BLaER1 (cell line): ENCODE measurements around the gene UVSSA.

Experiments used
- H3K27ac ChIP-seq: shearing (Covaris generic); formaldehyde crosslinking; 2 replicates; pipeline ENCODE4 v1.8.1; 2022
- H3K27me3 ChIP-seq: shearing (Covaris generic); formaldehyde crosslinking; 2 replicates; pipeline ENCODE4 v1.8.1; 2022
- H3K36me3 ChIP-seq: shearing (Covaris generic); formaldehyde crosslinking; 2 replicates; pipeline ENCODE4 v1.8.1; 2022
- H3K4me1 ChIP-seq: shearing (Covaris generic); formaldehyde crosslinking; 2 replicates; pipeline ENCODE4 v1.8.1; 2022
- H3K4me2 ChIP-seq: shearing (Covaris generic); formaldehyde crosslinking; 2 replicates; pipeline ENCODE4 v1.8.1; 2022
- H3K4me3 ChIP-seq: shearing (Covaris generic); formaldehyde crosslinking; 2 replicates; pipeline ENCODE4 v1.8.1; 2022
- H3K9ac ChIP-seq: shearing (Covaris generic); formaldehyde crosslinking; 2 replicates; pipeline ENCODE4 v1.8.1; 2022
- H3K9me3 ChIP-seq: shearing (Covaris generic); formaldehyde crosslinking; 2 replicates; pipeline ENCODE4 v1.8.1; 2022
- H4K20me1 ChIP-seq: shearing (Covaris generic); formaldehyde crosslinking; 2 replicates; pipeline ENCODE4 v1.8.1; 2022
- Cebpa-rat ChIP-seq: shearing (Covaris generic); IDR thresholded peaks from 2 replicates; pipeline ENCODE4 v1.8.1; 2022

UVSSA gene

DNA sequence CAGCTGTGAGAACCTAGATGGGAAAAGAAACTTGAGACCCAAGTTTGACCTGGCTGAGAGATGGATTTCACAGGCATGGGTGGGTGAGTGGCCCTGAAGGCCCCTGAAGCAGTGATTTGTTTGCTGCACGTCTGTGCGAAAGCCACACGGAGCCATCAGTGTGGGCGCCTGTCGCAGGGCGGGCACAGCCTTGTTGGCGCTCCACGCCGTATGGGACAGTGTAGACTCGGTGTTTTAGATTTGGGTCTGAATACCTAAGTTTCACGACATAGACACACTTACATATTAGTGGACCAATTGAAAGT, 21.9 kb upstream of the UVSSA start:
- Histone ChIP-seq H3K4me2 (no peak overlapping the region), H3K36me3 (peaks cover 100% of the 10 kb centered on the region), H4K20me1 (peaks cover 79% of the 10 kb centered on the region), H3K9ac (no peak overlapping the region), H3K4me1 (peaks cover 42% of the 10 kb centered on the region), H3K27me3 (no peaks in the 10 kb centered on the region), H3K27ac (no peak overlapping the region), H3K9me3 (no peaks in the 10 kb centered on the region), H3K4me3 (no peak overlapping the region)
- TF ChIP-seq Cebpa-rat, result no peak

DNA sequence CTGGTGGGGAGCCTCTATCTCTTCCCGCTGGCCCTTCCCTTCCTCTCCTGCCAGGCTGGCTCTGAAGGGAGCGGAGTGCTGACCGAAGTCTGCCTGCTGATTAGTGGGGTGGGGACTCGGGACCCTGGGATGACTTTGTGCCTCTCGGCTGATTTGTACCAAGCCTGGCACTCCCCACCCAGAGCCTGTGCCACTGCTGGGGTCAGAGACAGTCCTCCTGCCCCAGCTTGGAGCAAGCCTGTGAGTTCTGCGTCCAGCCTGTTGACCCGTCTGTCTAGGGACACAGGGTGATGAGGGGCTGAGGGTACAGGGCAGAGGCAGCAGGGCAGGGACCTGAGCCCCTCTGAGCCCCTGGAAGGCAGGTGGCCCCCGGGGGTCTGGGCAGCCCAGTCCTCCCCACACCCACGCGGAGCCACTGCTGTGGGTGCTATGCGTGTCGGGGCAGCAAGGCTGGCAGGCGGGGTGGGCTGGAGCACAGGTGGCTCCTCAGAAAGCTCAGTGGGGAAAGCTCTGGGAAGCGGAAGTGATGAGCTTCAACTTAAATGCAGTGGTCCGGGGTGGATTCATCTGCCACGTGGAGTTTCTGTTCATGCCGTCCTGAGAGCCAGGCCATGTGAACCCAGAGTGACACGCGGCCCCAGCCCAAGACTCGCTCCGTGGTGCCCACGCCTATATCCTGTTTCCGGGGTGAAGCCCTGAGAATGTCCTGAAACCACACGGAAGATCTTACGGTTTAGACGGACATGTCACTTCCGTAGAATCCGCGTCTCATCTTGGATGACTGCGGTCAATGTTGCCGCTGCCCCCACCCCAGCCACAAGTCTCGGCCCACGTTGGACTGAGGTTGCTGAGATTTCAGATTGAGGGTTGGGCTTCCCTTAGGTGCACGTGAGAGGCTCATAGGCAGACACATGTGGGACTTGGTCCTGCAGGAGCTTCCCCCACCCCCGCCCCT, 21.1 kb upstream of the UVSSA start:
- Histone ChIP-seq H3K4me1 (peaks cover 50% of the 10 kb centered on the region), H4K20me1 (peaks cover 87% of the 10 kb centered on the region), H3K27me3 (no peaks in the 10 kb centered on the region), H3K9me3 (no peaks in the 10 kb centered on the region), H3K27ac (peak overlapping the region; percentile 60; the same call in 1 of the 2 replicates), H3K4me2 (peak overlapping the region; percentile 65), H3K4me3 (no peak overlapping the region), H3K36me3 (peaks cover 98% of the 10 kb centered on the region), H3K9ac (0 out of 2 replicates have a peak overlapping the region, but pooled peaks have one; percentile 28)
- no peak for TF ChIP-seq Cebpa-rat

DNA sequence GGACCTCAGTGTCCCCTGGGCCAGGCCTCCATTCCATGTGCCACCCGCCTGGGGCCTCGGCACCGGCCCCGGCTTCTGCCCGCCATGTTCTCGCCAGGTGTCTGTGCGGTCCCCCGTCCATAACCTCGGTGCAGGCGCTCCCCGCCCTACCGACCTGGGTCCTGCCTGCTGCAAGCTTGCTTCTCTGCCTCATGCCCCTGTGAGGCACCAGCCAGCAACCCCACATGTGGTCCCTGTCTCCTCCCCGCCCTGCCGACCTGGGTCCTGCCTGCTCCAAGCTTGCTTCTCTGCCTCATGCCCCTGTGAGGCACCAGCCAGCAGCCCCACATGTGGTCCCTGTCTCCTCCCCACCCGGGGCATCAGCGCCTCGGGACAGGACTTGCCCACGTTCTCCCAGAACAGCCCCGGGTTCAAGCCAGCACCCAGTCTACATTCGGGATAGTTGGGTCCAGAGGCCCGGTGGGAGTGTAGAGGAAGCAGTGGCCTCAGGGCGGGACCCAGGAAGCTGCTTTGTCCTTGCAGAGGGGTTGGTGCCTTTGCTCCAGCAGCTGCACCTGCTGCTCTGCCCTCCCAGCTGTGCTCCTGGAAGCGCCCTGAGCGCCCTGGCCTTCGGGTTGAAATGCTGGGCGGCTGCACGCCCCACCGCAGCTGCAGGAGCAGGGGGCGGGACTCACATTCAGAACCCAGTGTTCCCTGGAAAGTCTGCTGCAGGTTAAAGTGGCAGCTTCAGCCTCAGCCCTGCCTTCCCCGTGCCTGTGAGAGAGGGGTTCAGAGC, 20.1 kb upstream of the UVSSA start:
- H4K20me1 ChIP-seq, result peaks cover 87% of the 10 kb centered on the region
- H3K9me3 ChIP-seq, result no peaks in the 10 kb centered on the region
- TF ChIP-seq Cebpa-rat, result no peak
- no peak overlapping the region for H3K4me3 ChIP-seq
- peaks cover 60% of the 10 kb centered on the region for H3K4me1 ChIP-seq
- H3K36me3 ChIP-seq, result peaks cover 98% of the 10 kb centered on the region
- H3K9ac ChIP-seq, result peak overlapping the region; percentile 28
- H3K27ac ChIP-seq, result peak overlapping the region; percentile 60; the same call in 1 of the 2 replicates
- peak overlapping the region; percentile 65 for H3K4me2 ChIP-seq
- no peaks in the 10 kb centered on the region for H3K27me3 ChIP-seq

DNA sequence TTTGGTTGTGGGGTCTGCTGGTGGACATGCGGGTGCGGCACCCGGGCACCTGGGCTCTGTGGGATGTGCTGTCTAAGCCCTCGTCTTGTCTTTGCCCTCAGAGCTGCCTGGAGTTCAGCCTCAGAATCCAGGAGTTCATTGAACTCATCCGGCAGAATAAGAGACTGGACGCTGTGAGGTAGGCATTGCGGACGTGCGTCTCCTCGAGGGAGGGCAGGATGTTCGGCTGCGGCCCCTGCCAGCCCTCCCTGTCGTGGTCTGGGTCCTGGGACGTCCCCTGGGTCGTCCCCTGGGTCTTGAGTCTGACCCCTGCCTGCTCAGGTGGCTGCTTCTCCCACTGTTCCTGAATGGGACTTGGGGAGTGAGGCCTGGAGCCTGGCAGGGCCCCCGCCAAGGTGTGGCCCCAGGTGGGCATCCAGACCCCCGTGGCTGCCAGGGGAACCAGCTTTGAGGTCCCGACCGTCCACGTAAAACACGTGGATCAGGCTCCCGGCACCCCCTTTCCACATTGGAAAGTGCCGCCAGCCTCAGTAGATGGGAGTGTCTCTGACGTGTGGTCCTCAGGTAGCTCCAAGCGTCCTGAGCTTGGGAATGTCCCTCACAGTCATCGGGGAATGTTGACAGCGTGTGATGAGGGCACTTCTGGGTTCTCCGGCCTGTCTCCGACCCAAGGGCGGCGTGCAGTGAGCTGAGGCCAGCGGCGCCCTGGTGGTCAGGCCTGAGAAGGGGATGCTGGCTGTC, 19.3 kb upstream of the UVSSA start:
- Histone ChIP-seq H3K36me3 (peaks cover 98% of the 10 kb centered on the region), H3K9me3 (no peaks in the 10 kb centered on the region), H3K4me3 (no peak overlapping the region), H4K20me1 (peaks cover 89% of the 10 kb centered on the region), H3K4me2 (peak overlapping the region; percentile 65), H3K9ac (peak overlapping the region; percentile 28; the same call in 1 of the 2 replicates), H3K4me1 (peaks cover 68% of the 10 kb centered on the region), H3K27ac (peak overlapping the region; percentile 60; the same call in 1 of the 2 replicates), H3K27me3 (no peaks in the 10 kb centered on the region)
- no peak for TF ChIP-seq Cebpa-rat

DNA sequence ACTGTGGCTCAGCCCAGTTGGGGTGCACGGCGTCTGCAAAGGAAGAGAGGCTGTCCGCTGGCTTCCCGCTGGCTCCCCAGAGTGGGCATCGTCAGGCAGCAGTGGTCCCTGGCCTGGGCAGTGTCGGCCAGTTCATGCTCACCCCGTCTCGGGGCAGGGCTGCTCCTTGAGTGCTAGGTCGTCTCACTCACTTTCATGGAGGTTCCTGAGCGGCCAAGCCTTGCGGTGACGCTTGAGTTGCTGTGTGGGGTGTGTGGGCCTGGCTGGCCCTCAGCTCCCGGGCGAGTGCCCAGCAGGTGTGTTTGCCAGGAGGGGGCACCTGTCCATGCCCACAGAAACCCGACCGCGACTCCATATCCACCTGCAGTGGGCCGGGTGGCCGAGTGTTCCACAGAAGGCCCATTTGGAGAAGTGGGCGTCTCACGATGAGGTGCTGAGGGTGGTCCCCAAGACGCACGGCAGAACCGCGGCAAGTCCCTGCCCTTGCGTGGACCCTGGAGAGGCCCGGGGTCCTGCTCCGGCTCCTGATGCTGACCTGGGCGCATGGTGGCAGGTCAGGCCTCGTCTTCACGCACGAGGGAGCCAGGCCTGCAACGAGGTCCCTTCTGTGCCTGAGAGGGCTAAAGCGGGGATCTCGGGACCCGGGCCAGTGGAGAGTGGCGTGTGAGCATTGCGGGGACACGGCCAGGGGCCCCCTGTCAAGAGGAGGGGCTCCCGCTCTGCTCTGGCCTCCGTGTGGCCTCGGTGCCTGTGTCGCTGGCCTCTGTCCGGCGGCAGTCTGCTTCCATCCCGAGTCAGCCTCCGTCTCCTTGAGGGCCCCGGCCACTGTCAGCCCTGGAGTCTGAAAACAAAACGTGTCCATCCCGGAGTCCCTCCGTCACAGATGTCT, 18.5 kb upstream of the UVSSA start:
- peaks cover 88% of the 10 kb centered on the region for H4K20me1 ChIP-seq
- H3K9me3 ChIP-seq, result no peaks in the 10 kb centered on the region
- peaks cover 96% of the 10 kb centered on the region for H3K36me3 ChIP-seq
- H3K4me3 ChIP-seq, result no peak overlapping the region
- peak overlapping the region; percentile 36; the same call in 1 of the 2 replicates for H3K4me2 ChIP-seq
- H3K9ac ChIP-seq, result peak overlapping the region; percentile 45; the same call in 1 of the 2 replicates
- H3K27me3 ChIP-seq, result no peaks in the 10 kb centered on the region
- no peak for TF ChIP-seq Cebpa-rat
- peaks cover 75% of the 10 kb centered on the region for H3K4me1 ChIP-seq
- peak overlapping the region; percentile 65; the same call in 1 of the 2 replicates for H3K27ac ChIP-seq

- H3K9me3 ChIP-seq, result no peaks in the 10 kb centered on the region
- no peak overlapping the region for H3K4me3 ChIP-seq
- TF ChIP-seq Cebpa-rat, result no peak
- peaks cover 91% of the 10 kb centered on the region for H3K36me3 ChIP-seq
- H3K4me1 ChIP-seq, result peaks cover 82% of the 10 kb centered on the region
- H4K20me1 ChIP-seq, result peaks cover 79% of the 10 kb centered on the region
- peak overlapping the region; percentile 36; the same call in 1 of the 2 replicates for H3K4me2 ChIP-seq
- H3K9ac ChIP-seq, result peak overlapping the region; percentile 45
- H3K27me3 ChIP-seq, result no peaks in the 10 kb centered on the region
- H3K27ac ChIP-seq, result peak overlapping the region; percentile 65
These were observed 17.3 kb upstream of the UVSSA start for GRCh38 chr4:1329408-1330371.

DNA sequence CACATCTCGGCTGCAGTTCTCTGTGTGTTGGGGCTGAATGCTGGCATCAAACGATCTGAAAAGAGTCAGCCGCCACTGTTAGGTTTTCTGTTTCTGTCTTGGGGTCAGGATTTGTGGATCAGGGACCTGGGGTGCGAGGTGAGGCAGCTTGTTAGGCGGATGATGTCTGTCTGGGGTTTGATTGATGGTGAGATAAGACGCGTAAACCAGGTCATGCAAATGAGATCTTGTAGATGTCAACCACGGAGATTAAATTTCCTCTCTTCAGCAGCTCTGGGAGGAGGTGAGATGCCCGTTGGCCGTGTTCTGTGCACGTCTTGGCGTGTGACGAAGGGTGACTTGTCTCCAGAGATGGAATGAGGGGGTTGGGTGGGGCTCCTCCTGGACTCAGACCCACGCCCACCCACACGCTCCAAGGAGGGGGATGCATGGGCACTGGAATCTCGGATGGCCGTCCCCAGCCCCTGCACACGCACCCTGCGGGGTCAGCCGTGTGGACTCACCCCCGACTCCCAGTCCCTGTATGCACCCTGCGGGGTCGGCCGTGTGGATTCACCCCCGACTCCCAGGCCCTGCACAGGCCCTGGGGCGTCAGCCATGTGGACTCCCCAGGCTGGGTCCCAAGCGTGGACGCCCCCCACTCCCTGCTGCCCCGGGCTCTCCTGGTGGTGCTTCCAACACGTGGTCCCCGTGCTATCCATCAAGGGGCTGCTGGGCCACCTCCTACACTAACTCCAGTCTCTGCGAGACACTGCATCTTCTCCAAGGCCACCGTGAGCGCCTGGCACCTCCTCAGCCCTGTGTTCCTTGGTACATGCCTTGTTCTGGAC, 16.0 kb upstream of the UVSSA start:
- Histone ChIP-seq H4K20me1 (peaks cover 68% of the 10 kb centered on the region), H3K4me3 (no peak overlapping the region), H3K36me3 (peaks cover 87% of the 10 kb centered on the region), H3K9me3 (no peaks in the 10 kb centered on the region), H3K27ac (peak overlapping the region; percentile 49; the same call in 1 of the 2 replicates), H3K4me2 (peak overlapping the region; percentile 25), H3K9ac (no peak overlapping the region), H3K27me3 (no peaks in the 10 kb centered on the region), H3K4me1 (peaks cover 82% of the 10 kb centered on the region)
- no peak for TF ChIP-seq Cebpa-rat
